Measurements from ENCODE around the gene OTULINL.

GRCh38 chr5:14534773-14535172 lies 46.8 kb upstream of the OTULINL start:
- no peak for TF ChIP-seq CTCF (IDR thresholded peaks at IDR 0.05)
- no peak for TF ChIP-seq POLR2A (IDR thresholded peaks at IDR 0.05)
- TF ChIP-seq POLR2AphosphoS5 (IDR thresholded peaks at IDR 0.05) = no peak

Measured in breast epithelium (tissue), 3 donors.